Small intestine (tissue), 7 donors: ENCODE measurements around the gene ACAD10. TPM values are rescaled to one million over a fixed set of nuclear protein-coding genes. Genes with fewer than 3 reads are reported as not detected.
"Not testable (repeated sequence)": the region's sequence is repeated elsewhere in the genome, so short reads cannot be mapped to it uniquely, and the experiment has no call there.

Source experiments
- DNase-seq, 2 donors: peaks; one replicate each; pipeline versions ENCODE4 v3.0.0 to v3.0.0-alpha.2; 2013
- FAIRE-seq: peaks from 2 replicates; lab custom pipeline; 2012; peaks lifted over from hg19 to GRCh38; lab: Jason Lieb, UNC
- H3K27ac ChIP-seq, 3 donors: one replicate each; pipeline ENCODE4 v1.5.1; 2013; ENCODE audit warnings: low read length in 2 of 3, mild to moderate bottlenecking in 2 of 3, control low read depth in 1 of 3, inconsistent platforms in 1 of 3, low read depth in 1 of 3, moderate library complexity in 1 of 3
- H3K27me3 ChIP-seq, 3 donors: one replicate each; pipeline ENCODE4 v1.6.1; 2013; ENCODE audit warnings: low read length in 3 of 3, inconsistent platforms in 1 of 3; ENCODE audit not compliant: control insufficient read depth in 3 of 3, insufficient read depth in 3 of 3
- H3K36me3 ChIP-seq, 3 donors: one replicate each; pipeline ENCODE4 v1.6.1; 2013; ENCODE audit warnings: low read length in 3 of 3, inconsistent platforms in 1 of 3, low read depth in 1 of 3, mild to moderate bottlenecking in 1 of 3, moderate library complexity in 1 of 3; ENCODE audit not compliant: control insufficient read depth in 3 of 3, insufficient read depth in 2 of 3
- H3K4me1 ChIP-seq, 3 donors: one replicate each; pipeline ENCODE4 v1.6.1; 2013; ENCODE audit warnings: low read length in 2 of 3, inconsistent platforms in 1 of 3, low read depth in 1 of 3, mild to moderate bottlenecking in 1 of 3, moderate library complexity in 1 of 3; ENCODE audit not compliant: control insufficient read depth in 3 of 3, insufficient read depth in 2 of 3
- H3K4me3 ChIP-seq, 3 donors: one replicate each; pipeline ENCODE4 v1.5.1; 2013; ENCODE audit warnings: low read length in 3 of 3, control low read depth in 1 of 3, inconsistent platforms in 1 of 3, low read depth in 1 of 3, mild to moderate bottlenecking in 1 of 3, moderate library complexity in 1 of 3
- H3K9me3 ChIP-seq, 2 donors: one replicate each; pipeline ENCODE4 v1.6.1; 2013; ENCODE audit warnings: low read depth in 1 of 2, low read length in 1 of 2; ENCODE audit not compliant: control insufficient read depth in 2 of 2, insufficient read depth in 1 of 2
- WGBS, 3 donors: extraction: QIAGEN DNeasy Blood & Tissue Kit; methylation state at CpG; one replicate each; pipeline ENCODE4 v1.1.7; 2013; 5-methylcytosine and 5-hydroxymethylcytosine counted together
- polyA plus RNA-seq, 4 donors: library from polyadenylated mRNA; stranded (reverse) in 3 of 4; unstranded in 1 of 4; fragments of 200-250 nt in 3 of 4; fragments of 120-200 nt in 1 of 4; gene quantifications; one replicate each; pipeline versions ENCODE4 v1.2.1 to v1.2.3, GENCODE V29; 2013
- donor health status: healthy with polysubstance abuse.
- donor health status: control.
- donor health status: control.
- donor health status: Bipolar disorder and iron deficiency.
- donor health status: healthy.

The ACAD10 gene
- polyA plus RNA-seq, 4 donors = 20.2 to 42.5 (median 33.0) TPM

- Histone ChIP-seq H3K4me3 (no peak overlapping the region), H3K9me3 (no peaks in the 10 kb centered on the region), H3K36me3 (peaks cover 19 to 55% (median 19%) of the 10 kb centered on the region in 3 donors), H3K27ac (no peak overlapping the region), H3K27me3 (no peaks in the 10 kb centered on the region), H3K4me1 (no peaks in the 10 kb centered on the region)
- WGBS, 3 donors = 81 to 85% (median 82%) methylated on average over 3 of the region's 3 CpGs
- peak in 1 of 2 donors; percentile 10 for DNase-seq
- no peak for FAIRE-seq
Observed at GRCh38 chr12:111673503-111673902, 12.3 kb upstream of the ACAD10 start.

DNA sequence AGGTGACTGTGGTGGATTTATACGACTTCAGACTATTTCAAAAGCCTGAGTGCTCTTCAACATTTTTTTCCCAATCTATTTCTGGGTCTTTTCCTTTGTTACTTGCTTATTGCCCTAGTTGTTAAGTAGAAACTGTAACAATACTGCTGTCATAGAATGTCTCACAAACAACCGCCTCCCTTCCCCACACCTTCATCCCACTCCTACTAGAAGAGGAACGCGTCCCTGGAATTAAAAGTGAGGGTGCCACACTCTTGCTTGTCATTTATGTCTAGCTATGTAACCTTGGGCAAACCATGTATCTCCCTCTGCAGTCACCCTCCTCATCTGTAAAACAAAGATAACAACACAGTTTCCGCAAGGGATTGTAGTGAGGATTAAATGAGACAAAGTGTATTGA, 8.7 kb upstream of the ACAD10 start:
- Histone ChIP-seq H3K36me3 (peaks cover 17 to 47% (median 24%) of the 10 kb centered on the region in 3 donors), H3K4me3 (no peak overlapping the region), H3K27me3 (no peaks in the 10 kb centered on the region), H3K27ac (no peak overlapping the region), H3K4me1 (no peaks in the 10 kb centered on the region), H3K9me3 (no peaks in the 10 kb centered on the region)
- DNase-seq = no peak
- FAIRE-seq = no peak
- WGBS, 3 donors = 95 to 97% (median 96%) methylated on average over 5 of the region's 5 CpGs

DNA sequence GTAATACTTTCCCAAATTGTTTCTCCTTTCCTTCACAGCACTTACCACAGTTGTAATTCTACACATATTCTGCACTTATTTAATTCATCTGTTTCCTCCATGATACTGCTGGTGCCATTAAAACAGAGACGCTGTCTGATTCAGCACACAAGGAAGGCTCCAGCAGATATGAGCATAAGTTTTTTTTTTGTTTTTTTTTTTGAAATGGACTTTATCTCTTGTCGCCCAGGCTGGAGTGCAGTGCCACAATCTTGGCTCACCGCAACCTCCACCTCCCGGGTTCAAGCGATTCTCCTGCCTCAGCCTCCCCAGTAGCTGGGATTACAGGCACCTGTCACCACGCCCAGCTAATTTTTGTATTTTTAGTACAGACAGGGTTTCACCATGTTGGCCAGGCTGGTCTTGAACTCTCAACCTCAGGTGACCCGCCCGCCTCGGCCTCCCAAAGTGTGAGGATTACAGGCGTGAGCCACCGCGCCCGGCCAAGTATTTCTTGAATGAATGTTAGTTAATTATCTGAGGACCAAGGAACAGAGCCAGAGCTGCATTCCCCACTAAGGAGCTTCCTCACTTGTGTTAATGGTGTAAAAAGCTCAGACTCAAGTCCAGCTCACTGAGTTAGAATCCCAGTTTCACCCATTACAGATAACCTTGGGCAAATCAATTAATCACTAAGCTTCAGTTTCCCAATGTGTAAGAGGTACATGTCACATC, 1.2 kb upstream of the ACAD10 start:
- H3K27ac ChIP-seq = peak overlapping the region in 2 of 3 donors; percentile 79 to 89
- peak in 1 of 2 donors; percentile 22 for DNase-seq
- peaks cover 12 to 20% (median 12%) of the 10 kb centered on the region in 3 donors for H3K36me3 ChIP-seq
- H3K4me1 ChIP-seq, FAIRE-seq, H3K9me3 ChIP-seq, H3K27me3 ChIP-seq: not testable (repeated sequence)
- 37 to 68% (median 41%) methylated on average over 13 of the region's 13 CpGs for WGBS, 3 donors
- peak overlapping the region in 2 of 3 donors; percentile 84 to 87 for H3K4me3 ChIP-seq

DNA sequence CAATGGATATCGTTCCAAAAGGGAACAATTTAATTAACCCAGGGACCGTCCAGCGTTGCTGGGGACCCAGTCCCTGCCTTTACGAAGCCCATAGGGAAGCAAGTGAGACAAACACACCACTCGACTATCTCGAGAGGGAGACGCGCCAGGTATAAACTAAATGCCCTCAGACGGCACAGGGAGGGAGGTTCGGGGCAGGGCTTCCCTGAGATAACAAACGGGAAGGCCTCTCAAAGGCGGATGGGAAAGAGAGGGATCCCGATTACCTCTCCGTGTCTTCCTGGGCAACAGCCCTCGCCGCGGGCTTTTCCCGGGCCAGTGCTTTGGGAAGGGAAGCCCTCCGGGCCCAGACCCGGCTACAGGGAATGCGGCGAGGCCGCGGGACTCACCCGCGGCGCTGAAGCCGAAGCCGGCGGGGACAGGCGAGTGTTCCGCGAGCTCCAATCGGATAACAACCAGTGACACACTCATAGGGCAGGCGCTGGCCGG, 487 bp upstream of the ACAD10 start:
- no peak for FAIRE-seq
- Histone ChIP-seq H3K9me3 (no peaks in the 10 kb centered on the region), H3K27me3 (no peaks in the 10 kb centered on the region), H3K4me1 (peaks cover 4 to 7% (median 6%) of the 10 kb centered on the region in 3 donors), H3K36me3 (peaks cover 10 to 14% (median 11%) of the 10 kb centered on the region in 3 donors), H3K4me3 (peak overlapping the region; percentile 68 to 87 (median 84)), H3K27ac (peak overlapping the region; percentile 79 to 91 (median 89))
- DNase-seq = peak in 1 of 2 donors; percentile 66
- 0 to 1% (median 0%) methylated on average over 35 to 36 of the region's 36 CpGs for WGBS, 3 donors

DNA sequence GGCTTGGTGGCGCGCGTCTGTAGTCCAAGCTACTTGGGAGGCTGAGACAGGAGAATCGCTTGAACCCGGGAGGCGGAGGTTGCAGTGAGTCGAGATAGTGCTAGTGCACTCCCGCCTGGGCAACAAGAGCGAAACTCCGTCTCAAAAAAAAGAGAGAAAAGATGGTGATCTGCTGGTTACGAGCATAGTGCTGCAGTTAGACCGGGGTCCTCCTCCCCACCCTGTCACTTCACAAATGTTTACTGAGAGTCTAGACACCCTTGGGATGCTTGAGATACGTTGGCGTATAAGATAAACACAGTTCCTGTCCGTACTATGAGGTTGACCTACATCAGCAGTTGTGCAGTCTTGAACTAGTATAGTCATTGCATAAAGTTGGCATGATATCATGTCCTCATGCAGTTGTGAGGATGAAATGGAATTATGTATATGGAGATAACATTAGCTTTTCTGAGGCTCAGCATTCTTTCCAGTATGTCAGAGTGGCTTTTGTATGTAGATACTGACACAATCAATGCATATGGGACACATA, 787 bp downstream of the ACAD10 start:
- H3K4me1 ChIP-seq = peaks cover 4 to 7% (median 6%) of the 10 kb centered on the region in 3 donors
- peak overlapping the region; percentile 28 to 87 (median 84) for H3K4me3 ChIP-seq
- H3K27ac ChIP-seq = peak overlapping the region in 2 of 3 donors; percentile 89 to 91
- WGBS, 3 donors = 6 to 15% (median 9%) methylated on average over 15 of the region's 15 CpGs
- peaks cover 7 to 9% (median 8%) of the 10 kb centered on the region in 3 donors for H3K36me3 ChIP-seq
- FAIRE-seq (no peak), DNase-seq (peak; percentile 2 to 24)
- H3K9me3 ChIP-seq = no peaks in the 10 kb centered on the region
- no peaks in the 10 kb centered on the region for H3K27me3 ChIP-seq

DNA sequence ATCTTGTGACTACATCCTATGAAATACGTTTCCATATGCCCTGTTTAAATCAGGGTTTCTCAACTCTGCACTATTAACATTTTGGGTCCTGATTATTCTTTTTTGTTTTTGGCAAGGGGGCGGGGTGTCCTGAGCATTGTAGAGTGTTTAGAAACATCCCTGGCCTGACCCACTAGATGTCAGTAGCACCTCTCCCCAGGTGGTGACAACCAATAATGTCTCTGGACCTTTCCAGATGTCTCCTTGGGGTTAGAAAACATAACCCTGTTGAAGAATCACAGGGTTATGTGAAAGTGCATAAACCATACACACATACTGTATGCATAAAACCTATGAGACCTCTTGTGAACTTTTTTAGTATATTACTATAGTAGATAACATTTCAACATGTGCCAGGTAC, 1.4 kb downstream of the ACAD10 start:
- Histone ChIP-seq H3K9me3 (no peaks in the 10 kb centered on the region), H3K4me3 (no peak overlapping the region), H3K27me3 (no peaks in the 10 kb centered on the region), H3K27ac (no peak overlapping the region), H3K36me3 (peaks cover 5 to 8% (median 7%) of the 10 kb centered on the region in 3 donors), H3K4me1 (peaks cover 4 to 7% (median 6%) of the 10 kb centered on the region in 3 donors)
- DNase-seq (peak in 1 of 2 donors; percentile 6), FAIRE-seq (no peak)
- 55 to 63% (median 63%) methylated on average over 2 of the region's 2 CpGs for WGBS, 3 donors

DNA sequence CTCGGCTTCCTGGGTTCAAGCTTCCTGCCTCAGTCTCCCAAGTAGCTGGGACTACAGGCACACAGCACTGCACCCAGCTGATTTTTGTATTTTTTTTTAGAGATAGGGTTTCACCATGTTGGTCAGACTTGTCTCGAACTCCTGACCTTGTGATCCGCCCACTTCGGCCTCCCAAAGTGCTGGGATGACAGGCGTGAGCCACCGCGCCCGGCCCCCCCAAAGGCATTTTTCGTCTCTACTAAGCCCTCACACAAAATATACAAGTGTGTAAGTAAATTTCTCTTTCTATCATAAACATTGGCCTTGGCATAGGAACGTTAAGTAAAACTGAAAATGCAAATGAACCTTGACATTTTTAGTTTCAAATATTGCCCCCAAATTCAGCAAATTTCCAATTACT, 2.1 kb downstream of the ACAD10 start:
- DNase-seq (no peak), FAIRE-seq (no peak)
- H3K27me3 ChIP-seq = no peaks in the 10 kb centered on the region
- 87 to 89% (median 89%) methylated on average over 10 of the region's 10 CpGs for WGBS, 3 donors
- H3K27ac ChIP-seq = no peak overlapping the region
- peaks cover 4 to 7% (median 6%) of the 10 kb centered on the region in 3 donors for H3K4me1 ChIP-seq
- H3K36me3 ChIP-seq = peaks cover 2 to 9% (median 3%) of the 10 kb centered on the region in 3 donors
- H3K4me3 ChIP-seq = no peak overlapping the region
- H3K9me3 ChIP-seq = no peaks in the 10 kb centered on the region

- FAIRE-seq (no peak), DNase-seq (no peak)
- H3K27me3 ChIP-seq = no peaks in the 10 kb centered on the region
- WGBS, 3 donors = 94 to 97% (median 96%) methylated on average over 3 of the region's 3 CpGs
- no peak overlapping the region for H3K4me3 ChIP-seq
- no peaks in the 10 kb centered on the region for H3K9me3 ChIP-seq
- H3K4me1 ChIP-seq = no peaks in the 10 kb centered on the region
- peaks cover 3 to 39% (median 14%) of the 10 kb centered on the region in 3 donors for H3K36me3 ChIP-seq
- H3K27ac ChIP-seq = no peak overlapping the region
Observed at GRCh38 chr12:111691262-111691661, 5.4 kb downstream of the ACAD10 start.
